SU-DHL-6 (cell line): ENCODE data around the gene NPAS2.

Source experiments
- H2AFZ ChIP-seq: fragments of 200-600 bp; sonication (generic); 2 replicates; pipeline ENCODE4 v1.6.1; 2014; ENCODE audit warnings: low read depth, mild to moderate bottlenecking, moderate library complexity, mixed read lengths, antibody characterized with exemption, low read length; ENCODE audit not compliant: severe bottlenecking
- H3F3A ChIP-seq: fragments of 200-600 bp; shearing (Covaris generic); 2 replicates; pipeline ENCODE4 v1.6.0; 2016; ENCODE audit warnings: antibody characterized with exemption, mild to moderate bottlenecking; ENCODE audit not compliant: insufficient read depth
- H3K27ac ChIP-seq: fragments of 200-600 bp; sonication (generic); 2 replicates; pipeline ENCODE4 v1.5.1; 2016; ENCODE audit warnings: low read depth, mild to moderate bottlenecking, low read length, moderate library complexity, mixed read lengths
- H3K27me3 ChIP-seq: fragments of 200-600 bp; sonication (generic), shearing (Covaris generic); 2 replicates; pipeline ENCODE4 v1.6.0; 2014; ENCODE audit warnings: mild to moderate bottlenecking, low read length
- H3K36me3 ChIP-seq: fragments of 200-600 bp; sonication (generic); 2 replicates; pipeline ENCODE4 v1.6.1; 2014; ENCODE audit warnings: mild to moderate bottlenecking, low read length, mixed read lengths
- H3K4me2 ChIP-seq: fragments of 300-600, 200-600 bp; shearing (Covaris generic), sonication (generic); 2 replicates; pipeline ENCODE4 v1.6.0; 2014; ENCODE audit warnings: low read length, low read depth, mild to moderate bottlenecking; ENCODE audit not compliant: poor library complexity, severe bottlenecking
- H3K4me3 ChIP-seq: fragments of 200-600 bp; sonication (generic); 2 replicates; pipeline ENCODE4 v1.5.1; 2014; ENCODE audit warnings: antibody characterized with exemption, low read length, mild to moderate bottlenecking, mixed read lengths; ENCODE audit not compliant: insufficient read depth, poor library complexity, severe bottlenecking
- H3K79me2 ChIP-seq: fragments of 200-600 bp; sonication (generic); 2 replicates; pipeline ENCODE4 v1.6.1; 2014; ENCODE audit warnings: mild to moderate bottlenecking, low read length, moderate library complexity; ENCODE audit not compliant: insufficient read depth
- H3K9ac ChIP-seq: fragments of 200-600 bp; sonication (generic); 2 replicates; pipeline ENCODE4 v1.7.0; 2014; ENCODE audit warnings: mild to moderate bottlenecking, low read length
- H3K9me2 ChIP-seq: fragments of 200-600 bp; sonication (generic); replicated peaks from 2 replicates; pipeline ENCODE4 v1.6.1; 2014; ENCODE audit warnings: low read length; ENCODE audit not compliant: insufficient read depth
- H3K9me3 ChIP-seq: fragments of 200-600 bp; sonication (generic); 2 replicates; pipeline ENCODE4 v1.6.1; 2014; ENCODE audit warnings: low read length, mixed read lengths; ENCODE audit not compliant: insufficient read depth
- H4K20me1 ChIP-seq: fragments of 200-600 bp; sonication (generic); 2 replicates; pipeline ENCODE4 v1.6.1; 2014; ENCODE audit warnings: low read depth, mild to moderate bottlenecking, antibody characterized with exemption, low read length, moderate library complexity, mixed read lengths
- CTCF ChIP-seq: fragments of 200-600 bp; sonication (generic); IDR thresholded peaks from one replicate; pipeline ENCODE4 v1.5.1; 2017; ENCODE audit warnings: antibody characterized with exemption, mild to moderate bottlenecking, low read length, moderate library complexity; ENCODE audit not compliant: insufficient read depth, poor library complexity, severe bottlenecking
- EZH2phosphoT487 ChIP-seq: fragments of 200-600 bp; sonication (generic), shearing (Covaris generic); conservative IDR thresholded peaks from 2 replicates; pipeline ENCODE4 v1.6.1; 2018; ENCODE audit warnings: mild to moderate bottlenecking, antibody characterized with exemption, low read length, moderate library complexity, mixed read lengths

NPAS2 gene

GRCh38 chr2:101017371-101017770 is 197.4 kb downstream of the NPAS2 start:
- Histone ChIP-seq H3K27ac (no peak overlapping the region), H2AFZ (no peak overlapping the region), H3K4me2 (no peak overlapping the region), H3K9me3 (no peaks in the 10 kb centered on the region), H3F3A (no peaks in the 10 kb centered on the region), H3K36me3 (peaks cover 24% of the 10 kb centered on the region), H4K20me1 (no peaks in the 10 kb centered on the region), H3K4me3 (no peak overlapping the region), H3K79me2 (no peaks in the 10 kb centered on the region), H3K27me3 (no peaks in the 10 kb centered on the region), H3K9me2 (no peaks in the 10 kb centered on the region), H3K9ac (no peak overlapping the region)
- no peak for TF ChIP-seq EZH2phosphoT487
- no peak for TF ChIP-seq CTCF

- H3K9me2 ChIP-seq: no peaks in the 10 kb centered on the region
- no peak overlapping the region for H3K4me3 ChIP-seq
- no peaks in the 10 kb centered on the region for H3K27me3 ChIP-seq
- TF ChIP-seq EZH2phosphoT487: no peak
- H4K20me1 ChIP-seq: no peaks in the 10 kb centered on the region
- no peak overlapping the region for H3K27ac ChIP-seq
- no peaks in the 10 kb centered on the region for H3K79me2 ChIP-seq
- H3F3A ChIP-seq: no peaks in the 10 kb centered on the region
- no peak overlapping the region for H2AFZ ChIP-seq
- H3K9ac ChIP-seq: no peak overlapping the region
- H3K9me3 ChIP-seq: no peaks in the 10 kb centered on the region
- no peak overlapping the region for H3K4me2 ChIP-seq
- peaks cover 14% of the 10 kb centered on the region for H3K36me3 ChIP-seq
Observed at GRCh38 chr2:101018934-101019333, 199.0 kb downstream of the NPAS2 start.

- Histone ChIP-seq H3K36me3 (no peaks in the 10 kb centered on the region), H3K9me2 (no peaks in the 10 kb centered on the region), H3K27ac (no peak overlapping the region), H3K27me3 (no peaks in the 10 kb centered on the region), H3K4me2 (no peak overlapping the region), H3F3A (no peaks in the 10 kb centered on the region), H4K20me1 (no peaks in the 10 kb centered on the region), H3K4me3 (no peak overlapping the region), H2AFZ (no peak overlapping the region), H3K79me2 (no peaks in the 10 kb centered on the region), H3K9me3 (no peaks in the 10 kb centered on the region), H3K9ac (no peak overlapping the region)
- TF ChIP-seq EZH2phosphoT487 (no peak), CTCF (no peak)
Observed at GRCh38 chr2:101022221-101022620, 202.3 kb downstream of the NPAS2 start.

- no peaks in the 10 kb centered on the region for H3K9me2 ChIP-seq
- no peak overlapping the region for H2AFZ ChIP-seq
- no peaks in the 10 kb centered on the region for H3F3A ChIP-seq
- no peak overlapping the region for H3K4me2 ChIP-seq
- H3K27me3 ChIP-seq: no peaks in the 10 kb centered on the region
- TF ChIP-seq CTCF: no peak
- H3K27ac ChIP-seq: no peak overlapping the region
- no peak overlapping the region for H3K4me3 ChIP-seq
- H3K36me3 ChIP-seq: no peaks in the 10 kb centered on the region
- no peak overlapping the region for H3K9ac ChIP-seq
- no peaks in the 10 kb centered on the region for H3K9me3 ChIP-seq
- no peaks in the 10 kb centered on the region for H4K20me1 ChIP-seq
- H3K79me2 ChIP-seq: no peaks in the 10 kb centered on the region
Observed at GRCh38 chr2:101023327-101024107, 203.6 kb downstream of the NPAS2 start.
